Measurements from ENCODE around the gene DNALI1. TPM values are rescaled to one million over a fixed set of nuclear protein-coding genes. Genes with fewer than 3 reads are reported as not detected.

DNALI1 gene

Small RNA genes within 50 kb of the gene (small RNA-seq; reads per million reads assigned to genes)
- not detected for gene AL034379.1 (ENCODE audit: low read depth)

Data from mesenchymal stem cell (in vitro differentiated cells and primary cell).